GM21737 (cell line): ENCODE measurements around the gene NR1D2.
"Not testable (repeated sequence)": the region's sequence is repeated elsewhere in the genome, so short reads cannot be mapped to it uniquely, and the experiment has no call there.

Experiments
- ATAC-seq: cut with Tn5 transposase; IDR thresholded peaks from one replicate; pipeline ENCODE4 v1.9.1; 2021; ENCODE audit warnings: mild to moderate bottlenecking, moderate library complexity; ENCODE audit not compliant: unreplicated experiment

Gene NR1D2

GRCh38 chr3:24002129-24002528 is 57.0 kb downstream of the NR1D2 start:
- no peak for ATAC-seq

- no peak for ATAC-seq
Measured at GRCh38 chr3:24003466-24003865, 58.4 kb downstream of the NR1D2 start.

- ATAC-seq, result peak; percentile 93
Measured at GRCh38 chr3:24004171-24004938, 59.3 kb downstream of the NR1D2 start.

GRCh38 chr3:24005669-24006068 is 60.6 kb downstream of the NR1D2 start:
- no peak for ATAC-seq

- ATAC-seq, result not testable (repeated sequence)
Measured at GRCh38 chr3:24010834-24011233, 65.7 kb downstream of the NR1D2 start.

GRCh38 chr3:24012589-24013269 is 67.6 kb downstream of the NR1D2 start:
- ATAC-seq, result no peak

GRCh38 chr3:24017305-24017704 is 72.2 kb downstream of the NR1D2 start:
- ATAC-seq, result no peak

GRCh38 chr3:24018784-24019570 is 73.9 kb downstream of the NR1D2 start:
- no peak for ATAC-seq

- ATAC-seq, result no peak
Measured at GRCh38 chr3:24019585-24019984, 74.5 kb downstream of the NR1D2 start.

- no peak for ATAC-seq
Measured at GRCh38 chr3:24020036-24020691, 75.1 kb downstream of the NR1D2 start.

GRCh38 chr3:24023197-24023596 is 78.1 kb downstream of the NR1D2 start:
- ATAC-seq, result no peak

GRCh38 chr3:24025805-24026204 is 80.7 kb downstream of the NR1D2 start:
- ATAC-seq, result no peak

- ATAC-seq, result not testable (repeated sequence)
Measured at GRCh38 chr3:24026665-24027064, 81.6 kb downstream of the NR1D2 start.

- ATAC-seq, result no peak
Measured at GRCh38 chr3:24027946-24028345, 82.9 kb downstream of the NR1D2 start.
